Measurements from ENCODE around the gene ADGRA1.

Gene ADGRA1

GRCh38 chr10:133177380-133178157, 89.8 kb downstream of the ADGRA1 start:
- no peak for DNase-seq (ENCODE audit: low read depth, low spot score)
- in situ Hi-C loops (cut with HindIII; ENCODE audit: low sequenced_read_pairs), result no loop called here
- H3K4me3 ChIP-seq (ENCODE audit: low read depth, low read length), result no peak overlapping the region
- no peak for TF ChIP-seq CTCF (IDR thresholded peaks at IDR 0.05; ENCODE audit: low read depth, low read length)

GRCh38 chr10:133178357-133179127, 90.8 kb downstream of the ADGRA1 start:
- TF ChIP-seq CTCF (IDR thresholded peaks at IDR 0.05; ENCODE audit: low read depth, low read length), result no peak
- no peak overlapping the region for H3K4me3 ChIP-seq (ENCODE audit: low read depth, low read length)
- no peak for DNase-seq (ENCODE audit: low read depth, low spot score)
- in situ Hi-C loops (cut with HindIII; ENCODE audit: low sequenced_read_pairs), result no loop called here

GRCh38 chr10:133179128-133179520, 91.4 kb downstream of the ADGRA1 start:
- no peak for DNase-seq (ENCODE audit: low read depth, low spot score)
- in situ Hi-C loops (cut with HindIII; ENCODE audit: low sequenced_read_pairs), result no loop called here
- no peak for TF ChIP-seq CTCF (IDR thresholded peaks at IDR 0.05; ENCODE audit: low read depth, low read length)
- no peak overlapping the region for H3K4me3 ChIP-seq (ENCODE audit: low read depth, low read length)

- DNase-seq (ENCODE audit: low read depth, low spot score), result no peak
- in situ Hi-C loops (cut with HindIII; ENCODE audit: low sequenced_read_pairs), result no loop called here
- TF ChIP-seq CTCF (IDR thresholded peaks at IDR 0.05; ENCODE audit: low read depth, low read length), result no peak
- no peak overlapping the region for H3K4me3 ChIP-seq (ENCODE audit: low read depth, low read length)
Measured at GRCh38 chr10:133179651-133180050, 91.9 kb downstream of the ADGRA1 start.

GRCh38 chr10:133180192-133180964, 92.7 kb downstream of the ADGRA1 start:
- in situ Hi-C loops (cut with HindIII; ENCODE audit: low sequenced_read_pairs), result no loop called here
- no peak overlapping the region for H3K4me3 ChIP-seq (ENCODE audit: low read depth, low read length)
- DNase-seq (ENCODE audit: low read depth, low spot score), result no peak
- no peak for TF ChIP-seq CTCF (IDR thresholded peaks at IDR 0.05; ENCODE audit: low read depth, low read length)

GRCh38 chr10:133180965-133181639, 93.4 kb downstream of the ADGRA1 start:
- no peak for DNase-seq (ENCODE audit: low read depth, low spot score)
- in situ Hi-C loops (cut with HindIII; ENCODE audit: low sequenced_read_pairs), result no loop called here
- no peak overlapping the region for H3K4me3 ChIP-seq (ENCODE audit: low read depth, low read length)
- TF ChIP-seq CTCF (IDR thresholded peaks at IDR 0.05; ENCODE audit: low read depth, low read length), result no peak

Measured in astrocyte of the spinal cord (primary cell).